OCI-LY7 (cell line): ENCODE data around the gene WDR5B. TPM values are rescaled to one million over a fixed set of nuclear protein-coding genes. Genes with fewer than 3 reads are reported as not detected.

Experiments
- BruUV-seq: library from RNA; stranded (reverse); fragments of 400-500 nt; replicated peaks from 2 replicates; lab custom pipeline; 2021; lab: Mats Ljungman, UMichigan
- CTCF ChIA-PET: fragments of 300-600 bp; sonication (Branson Sonifier 250); formaldehyde crosslinking; loops from one replicate; lab custom pipeline; 2022; ENCODE audit warnings: antibody characterized with exemption; ENCODE audit not compliant: unreplicated experiment; lab: Charles Lee
- POLR2A ChIA-PET: fragments of 300-600 bp; sonication (Branson Sonifier 250); formaldehyde crosslinking; loops from one replicate; lab custom pipeline; 2022; ENCODE audit warnings: antibody characterized with exemption; lab: Charles Lee
- DNase-seq: peaks from one replicate; pipeline ENCODE4 v3.0.0-alpha.2; 2015; ENCODE audit warnings: low spot score
- H2AFZ ChIP-seq: fragments of 200-600 bp; sonication (generic), shearing (Covaris generic); 2 replicates; pipeline ENCODE4 v1.6.1; 2014; ENCODE audit warnings: mild to moderate bottlenecking, antibody characterized with exemption, low read length, moderate library complexity
- H3K27ac ChIP-seq: fragments of 200-600 bp; sonication (generic); 2 replicates; pipeline ENCODE4 v1.5.1; 2014; ENCODE audit warnings: mixed run types, low read depth, mild to moderate bottlenecking, moderate library complexity, low read length, inconsistent platforms; ENCODE audit not compliant: poor library complexity, severe bottlenecking
- H3K36me3 ChIP-seq: fragments of 200-600 bp; sonication (generic); 2 replicates; pipeline ENCODE4 v1.6.1; 2014; ENCODE audit warnings: mild to moderate bottlenecking, antibody characterized with exemption, low read length, moderate library complexity, mixed read lengths; ENCODE audit not compliant: insufficient read depth
- H3K4me1 ChIP-seq: fragments of 200-600 bp; sonication (generic); 2 replicates; pipeline ENCODE4 v1.5.1; 2014; ENCODE audit warnings: mild to moderate bottlenecking, low read length; ENCODE audit not compliant: insufficient read depth, poor library complexity, severe bottlenecking
- H3K4me2 ChIP-seq: fragments of 200-600 bp; sonication (generic); 2 replicates; pipeline ENCODE4 v1.6.1; 2014; ENCODE audit warnings: mild to moderate bottlenecking, low read length
- H3K4me3 ChIP-seq: fragments of 200-600 bp; sonication (generic); 2 replicates; pipeline ENCODE4 v1.5.1; 2014; ENCODE audit warnings: mild to moderate bottlenecking, low read depth, low read length; ENCODE audit not compliant: poor library complexity, severe bottlenecking
- H3K79me2 ChIP-seq: fragments of 200-600 bp; sonication (generic); 2 replicates; pipeline ENCODE4 v1.6.1; 2016; ENCODE audit warnings: low read depth, mild to moderate bottlenecking, low read length, moderate library complexity, mixed read lengths; ENCODE audit not compliant: insufficient read depth
- H3K9me2 ChIP-seq: fragments of 200-600 bp; sonication (generic); 2 replicates; pipeline ENCODE4 v1.6.1; 2016; ENCODE audit warnings: mild to moderate bottlenecking, low read length, mixed read lengths; ENCODE audit not compliant: insufficient read depth
- H3K9me3 ChIP-seq: fragments of 200-600 bp; sonication (generic); 2 replicates; pipeline ENCODE4 v1.6.1; 2014; ENCODE audit warnings: mild to moderate bottlenecking, mixed run types, low read length, mixed read lengths
- H4K20me1 ChIP-seq: fragments of 200-600 bp; sonication (generic); 2 replicates; pipeline ENCODE4 v1.6.1; 2014; ENCODE audit warnings: mild to moderate bottlenecking, antibody characterized with exemption, low read length, moderate library complexity, mixed read lengths; ENCODE audit not compliant: insufficient read depth
- EZH2phosphoT487 ChIP-seq: fragments of 200-600 bp; sonication (generic); IDR thresholded peaks from 2 replicates; pipeline ENCODE4 v1.6.1; 2018; ENCODE audit warnings: low read depth, borderline replicate concordance, mild to moderate bottlenecking, mixed run types, antibody characterized with exemption, low read length, moderate library complexity, mixed read lengths
- intact Hi-C: fragments of 100-400 bp; cut with micrococcal nuclease; formaldehyde crosslinking; loops from one replicate; pipeline ENCODE4 v1.10.0; 2022; ENCODE audit not compliant: unreplicated experiment
- total RNA-seq, 2 experiments: library from RNA; depleted of rRNA in 1 of 2; stranded (reverse); fragments of >200 nt in 1 of 2; shearing (Covaris generic) in 1 of 2; gene quantifications; 2 replicates each; pipeline ENCODE4 v1.2.3, GENCODE V29; 2014 to 2022
- TF ChIP-seq, protein P1 (sequence below): fragments of 200-600 bp; sonication (generic); conservative IDR thresholded peaks from 2 replicates; pipeline ENCODE4 v1.5.1; 2014; ENCODE audit warnings: mild to moderate bottlenecking, antibody characterized with exemption, low read length, moderate library complexity, mixed read lengths

Gene WDR5B
- total RNA-seq, 2 experiments from 2014 or later: 6.3 to 8.3 TPM

DNA sequence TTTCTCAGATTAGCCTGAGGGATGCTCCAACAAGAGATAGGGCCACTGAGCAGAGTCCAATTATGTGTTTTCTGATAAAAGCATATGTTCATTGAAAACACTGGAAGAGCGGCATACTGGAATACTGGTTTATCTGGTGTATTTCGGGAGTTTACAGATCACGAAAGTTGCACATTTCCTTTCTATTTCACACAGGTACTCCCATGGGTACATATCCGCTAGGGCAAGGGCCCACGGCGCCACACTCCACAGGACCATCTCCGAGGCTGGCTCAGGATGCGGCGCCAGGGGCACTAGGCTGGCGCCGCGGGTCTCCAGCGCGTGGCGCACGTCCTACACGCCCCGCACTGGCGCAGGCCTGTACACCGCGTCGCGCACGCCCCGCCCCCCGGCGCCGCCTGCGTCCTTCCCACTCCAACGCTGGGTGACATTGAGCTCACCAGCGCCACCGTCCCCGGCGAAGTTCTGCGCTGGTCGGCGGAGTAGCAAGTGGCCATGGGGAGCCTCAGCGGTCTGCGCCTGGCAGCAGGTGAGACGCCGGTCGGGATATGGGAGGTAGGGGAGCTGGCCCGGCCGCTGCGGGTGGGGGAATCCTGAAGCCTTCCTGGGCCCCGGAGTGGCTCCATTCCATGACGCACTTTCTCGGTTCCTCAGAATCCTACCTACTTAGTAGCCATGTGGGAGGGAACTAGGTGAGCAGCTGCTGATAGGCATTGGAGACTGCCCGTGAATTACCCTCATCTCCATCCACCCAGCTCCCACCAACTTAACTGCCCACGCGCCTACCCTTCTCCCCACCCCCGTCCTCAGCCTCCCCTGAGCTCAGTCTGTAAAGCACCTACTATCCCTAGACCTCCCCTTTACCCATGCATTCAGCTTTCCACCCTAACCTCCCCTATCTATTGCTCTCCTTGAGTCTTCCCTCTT is 31.8 kb downstream of the WDR5B start, which contains the start of gene FAM162A:
FAM162A (plus strand) TSS at position 412 of the 927 bp plus-strand sequence; CDS start at position 496, 84 bp downstream.
- H3K4me1 ChIP-seq: peaks cover 47% of the 10 kb centered on the region
- ChIA-PET CTCF (interaction anchor here (1.0 to 1.3 kb wide), 6 partner anchors 9 to 837 kb away, joined by 3 to 8 read pairs (median 4); partner anchors contain the start of gene WDR5B), POLR2A (interaction anchor here (0.5 to 4.1 kb wide), 23 partner anchors 9 to 580 kb away, joined by 3 to 44 read pairs (median 4); partner anchors contain the start of genes KPNA1, PARP14 and WDR5B)
- H4K20me1 ChIP-seq: peaks cover 4% of the 10 kb centered on the region; the same call in 1 of the 2 replicates
- no peaks in the 10 kb centered on the region for H3K9me3 ChIP-seq
- peak within 1 kb of the TSS; percentile 98 for H3K4me2 ChIP-seq
- no peaks in the 10 kb centered on the region for H3K9me2 ChIP-seq
- H3K27ac ChIP-seq: peak within 1 kb of the TSS; percentile 74
- H3K79me2 ChIP-seq: peaks cover 61% of the 10 kb centered on the region
- H3K4me3 ChIP-seq: peak within 1 kb of the TSS; percentile 83
- TF ChIP-seq EZH2phosphoT487: no peak
- TF ChIP-seq, protein P1, sequence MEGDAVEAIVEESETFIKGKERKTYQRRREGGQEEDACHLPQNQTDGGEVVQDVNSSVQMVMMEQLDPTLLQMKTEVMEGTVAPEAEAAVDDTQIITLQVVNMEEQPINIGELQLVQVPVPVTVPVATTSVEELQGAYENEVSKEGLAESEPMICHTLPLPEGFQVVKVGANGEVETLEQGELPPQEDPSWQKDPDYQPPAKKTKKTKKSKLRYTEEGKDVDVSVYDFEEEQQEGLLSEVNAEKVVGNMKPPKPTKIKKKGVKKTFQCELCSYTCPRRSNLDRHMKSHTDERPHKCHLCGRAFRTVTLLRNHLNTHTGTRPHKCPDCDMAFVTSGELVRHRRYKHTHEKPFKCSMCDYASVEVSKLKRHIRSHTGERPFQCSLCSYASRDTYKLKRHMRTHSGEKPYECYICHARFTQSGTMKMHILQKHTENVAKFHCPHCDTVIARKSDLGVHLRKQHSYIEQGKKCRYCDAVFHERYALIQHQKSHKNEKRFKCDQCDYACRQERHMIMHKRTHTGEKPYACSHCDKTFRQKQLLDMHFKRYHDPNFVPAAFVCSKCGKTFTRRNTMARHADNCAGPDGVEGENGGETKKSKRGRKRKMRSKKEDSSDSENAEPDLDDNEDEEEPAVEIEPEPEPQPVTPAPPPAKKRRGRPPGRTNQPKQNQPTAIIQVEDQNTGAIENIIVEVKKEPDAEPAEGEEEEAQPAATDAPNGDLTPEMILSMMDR: peak; percentile 80
- H2AFZ ChIP-seq: peak within 1 kb of the TSS; percentile 91
- BruUV-seq: no TSS peak
- intact Hi-C loops: loop anchor here (1.0 to 10.0 kb wide), 5 partner anchors 32 to 838 kb away; partner anchors contain the start of genes KPNA1, SEC22A and WDR5B
- peak; percentile 96 for DNase-seq
- peaks cover 40% of the 10 kb centered on the region for H3K36me3 ChIP-seq

- Histone ChIP-seq H3K79me2 (peaks cover 70% of the 10 kb centered on the region), H3K9me3 (no peaks in the 10 kb centered on the region), H3K36me3 (peaks cover 50% of the 10 kb centered on the region), H3K9me2 (no peaks in the 10 kb centered on the region), H2AFZ (peak within 1 kb of the TSS; percentile 91), H3K4me3 (peak within 1 kb of the TSS; percentile 83), H3K4me1 (peaks cover 48% of the 10 kb centered on the region), H4K20me1 (peaks cover 4% of the 10 kb centered on the region; the same call in 1 of the 2 replicates), H3K27ac (peak within 1 kb of the TSS; percentile 74), H3K4me2 (peak within 1 kb of the TSS; percentile 98)
- intact Hi-C loops: loop anchor here (1.0 to 10.0 kb wide), 4 partner anchors 129 to 837 kb away; partner anchors contain the start of genes KPNA1 and SEC22A
- peak; percentile 88 for DNase-seq
- BruUV-seq: no TSS peak
- ChIA-PET CTCF (no interaction called here), POLR2A (interaction anchor here (0.5 to 4.1 kb wide), 9 partner anchors 11 to 436 kb away, joined by 3 to 44 read pairs (median 3); partner anchors contain the start of gene WDR5B)
- TF ChIP-seq, protein P1: no peak
- TF ChIP-seq EZH2phosphoT487: no peak
Measured at GRCh38 chr3:122382888-122383666, 32.8 kb downstream of the WDR5B start, which contains the start of gene MIX23. Gene MIX23, minus strand, starts transcription at chr3:122383231. Its CDS starts 7 bp downstream, at chr3:122383224.
